Spinal cord (tissue), 10 donors: ENCODE measurements around the gene CLDN10. TPM values are rescaled to one million over a fixed set of nuclear protein-coding genes. Genes with fewer than 3 reads are reported as not detected.

Source experiments
- DNase-seq, 6 donors: peaks; one replicate each; pipeline versions ENCODE4 v3.0.0 to v3.0.0-alpha.2; 2013 to 2015; ENCODE audit warnings: low spot score in 6 of 6, low read depth in 4 of 6
- H3K27ac ChIP-seq: one replicate; pipeline ENCODE4 v1.5.1; 2013; ENCODE audit warnings: low read depth, low read length, control low read depth
- H3K27me3 ChIP-seq: one replicate; pipeline ENCODE4 v1.6.1; 2013; ENCODE audit warnings: low read length; ENCODE audit not compliant: control insufficient read depth, insufficient read depth
- H3K36me3 ChIP-seq: one replicate; pipeline ENCODE4 v1.6.1; 2013; ENCODE audit warnings: low read length; ENCODE audit not compliant: control insufficient read depth, insufficient read depth
- H3K4me1 ChIP-seq: one replicate; pipeline ENCODE4 v1.6.1; 2013; ENCODE audit warnings: low read length; ENCODE audit not compliant: control insufficient read depth, insufficient read depth
- H3K4me3 ChIP-seq: one replicate; pipeline ENCODE4 v1.5.1; 2013; ENCODE audit warnings: low read depth, low read length, control low read depth
- H3K9me3 ChIP-seq: one replicate; pipeline ENCODE4 v1.6.1; 2013; ENCODE audit warnings: low read length; ENCODE audit not compliant: control insufficient read depth, insufficient read depth
- WGBS: methylation state at CpG from one replicate; pipeline ENCODE4 v1.1.5; 2013; ENCODE audit warnings: missing lambda C conversion rate; ENCODE audit not compliant: insufficient coverage; 5-methylcytosine and 5-hydroxymethylcytosine counted together
- polyA plus RNA-seq, 2 donors: library from polyadenylated mRNA; unstranded; fragments of 120-200 nt; gene quantifications; one replicate each; pipeline ENCODE4 v1.2.1, GENCODE V29; 2013; ENCODE audit not compliant: insufficient read length in 2 of 2
- total RNA-seq, 2 donors: library from RNA; depleted of rRNA in 1 of 2; stranded (reverse); fragments of 120-200 nt in 1 of 2; fragments of >200 nt in 1 of 2; gene quantifications; one replicate each; pipeline versions ENCODE4 v1.2.3 to v1.2.4, GENCODE V29; 2013 to 2014
- donor health status: healthy.

CLDN10 gene
- total and polyA plus RNA-seq, 4 donors, result 5.2 to 14.5 (median 12.6) TPM

GRCh38 chr13:95605448-95606125 is 53.1 kb downstream of the CLDN10 start:
- no peak overlapping the region for H3K27ac ChIP-seq
- no peak overlapping the region for H3K4me3 ChIP-seq
- peaks cover 8% of the 10 kb centered on the region for H3K4me1 ChIP-seq
- H3K9me3 ChIP-seq, result no peaks in the 10 kb centered on the region
- WGBS, result 100% methylated on average over 1 of the region's 3 CpGs
- no peaks in the 10 kb centered on the region for H3K27me3 ChIP-seq
- H3K36me3 ChIP-seq, result peaks cover 48% of the 10 kb centered on the region
- no peak for DNase-seq

- WGBS, result no CpG with 5 or more reads among the region's 1 CpG
- Histone ChIP-seq H3K4me1 (peaks cover 8% of the 10 kb centered on the region), H3K9me3 (no peaks in the 10 kb centered on the region), H3K36me3 (peaks cover 44% of the 10 kb centered on the region), H3K27ac (no peak overlapping the region), H3K27me3 (no peaks in the 10 kb centered on the region), H3K4me3 (no peak overlapping the region)
- no peak for DNase-seq
These were observed 54.8 kb downstream of the CLDN10 start for GRCh38 chr13:95607366-95607765.

- Histone ChIP-seq H3K9me3 (no peaks in the 10 kb centered on the region), H3K27me3 (no peaks in the 10 kb centered on the region), H3K4me1 (peaks cover 6% of the 10 kb centered on the region), H3K4me3 (no peak overlapping the region), H3K36me3 (peaks cover 43% of the 10 kb centered on the region), H3K27ac (no peak overlapping the region)
- no peak for DNase-seq
- WGBS, result 95% methylated on average over 4 of the region's 6 CpGs
These were observed 56.3 kb downstream of the CLDN10 start for GRCh38 chr13:95608640-95609323.

GRCh38 chr13:95614641-95615245 is 62.2 kb downstream of the CLDN10 start:
- DNase-seq, result no peak
- Histone ChIP-seq H3K27ac (no peak overlapping the region), H3K9me3 (no peaks in the 10 kb centered on the region), H3K4me3 (no peak overlapping the region), H3K4me1 (no peaks in the 10 kb centered on the region), H3K27me3 (no peaks in the 10 kb centered on the region), H3K36me3 (peaks cover 57% of the 10 kb centered on the region)
- WGBS, result 87% methylated on average over 5 of the region's 7 CpGs

GRCh38 chr13:95615539-95615938 is 63.0 kb downstream of the CLDN10 start:
- no peaks in the 10 kb centered on the region for H3K9me3 ChIP-seq
- H3K27ac ChIP-seq, result no peak overlapping the region
- DNase-seq, result no peak
- peaks cover 49% of the 10 kb centered on the region for H3K36me3 ChIP-seq
- WGBS, result 90% methylated on average over 3 of the region's 3 CpGs
- no peak overlapping the region for H3K4me3 ChIP-seq
- no peaks in the 10 kb centered on the region for H3K4me1 ChIP-seq
- no peaks in the 10 kb centered on the region for H3K27me3 ChIP-seq

GRCh38 chr13:95620030-95620824 is 67.7 kb downstream of the CLDN10 start:
- DNase-seq, result no peak
- Histone ChIP-seq H3K36me3 (peaks cover 54% of the 10 kb centered on the region), H3K4me1 (no peaks in the 10 kb centered on the region), H3K27ac (no peak overlapping the region), H3K27me3 (no peaks in the 10 kb centered on the region), H3K4me3 (no peak overlapping the region), H3K9me3 (no peaks in the 10 kb centered on the region)
- no CpG with 5 or more reads among the region's 2 CpGs for WGBS

GRCh38 chr13:95620825-95621498 is 68.4 kb downstream of the CLDN10 start:
- no peaks in the 10 kb centered on the region for H3K27me3 ChIP-seq
- H3K9me3 ChIP-seq, result no peaks in the 10 kb centered on the region
- H3K36me3 ChIP-seq, result peaks cover 56% of the 10 kb centered on the region
- H3K4me3 ChIP-seq, result no peak overlapping the region
- no peaks in the 10 kb centered on the region for H3K4me1 ChIP-seq
- WGBS, result 55% methylated on average over 8 of the region's 10 CpGs
- peak in 1 of 6 donors; percentile 48 for DNase-seq
- no peak overlapping the region for H3K27ac ChIP-seq

- no peak overlapping the region for H3K27ac ChIP-seq
- H3K9me3 ChIP-seq, result peaks cover 2% of the 10 kb centered on the region
- no peaks in the 10 kb centered on the region for H3K27me3 ChIP-seq
- WGBS, result 50% methylated on average over 2 of the region's 5 CpGs
- no peaks in the 10 kb centered on the region for H3K4me1 ChIP-seq
- H3K4me3 ChIP-seq, result no peak overlapping the region
- DNase-seq, result no peak
- H3K36me3 ChIP-seq, result peaks cover 41% of the 10 kb centered on the region
These were observed 70.6 kb downstream of the CLDN10 start for GRCh38 chr13:95623141-95623540.

GRCh38 chr13:95624020-95624419 is 71.5 kb downstream of the CLDN10 start:
- Histone ChIP-seq H3K36me3 (peaks cover 49% of the 10 kb centered on the region), H3K27ac (no peak overlapping the region), H3K4me1 (no peaks in the 10 kb centered on the region), H3K4me3 (no peak overlapping the region), H3K9me3 (peaks cover 2% of the 10 kb centered on the region), H3K27me3 (no peaks in the 10 kb centered on the region)
- DNase-seq, result peak in 3 of 6 donors; percentile 13 to 74 (median 73)
- WGBS, result 55% methylated on average over 2 of the region's 5 CpGs
